Measurements from ENCODE around the gene NRXN3. TPM values are rescaled to one million over a fixed set of nuclear protein-coding genes. Genes with fewer than 3 reads are reported as not detected.

NRXN3 gene
- total and polyA plus RNA-seq, 4 donors: 0.07 to 1.2 (median 0.23) TPM

GRCh38 chr14:79270361-79270760 is 1100.2 kb downstream of the NRXN3 start:
- no peak overlapping the region for H3K9ac ChIP-seq (ENCODE audit: low read depth in 1 of 2, low read length in 2 of 2)
- H3K27me3 ChIP-seq (ENCODE audit: control insufficient read depth in 4 of 4, insufficient read depth in 4 of 4, low read length in 3 of 4): peaks cover 0 to 7% (median 0%) of the 10 kb centered on the region in 4 donors
- no peaks in the 10 kb centered on the region for H3K9me3 ChIP-seq (ENCODE audit: control insufficient read depth in 4 of 4, low read length in 3 of 4)
- H3K4me3 ChIP-seq (ENCODE audit: low read depth in 1 of 3, low read length in 3 of 3): no peak overlapping the region
- no peaks in the 10 kb centered on the region for H3K4me1 ChIP-seq (ENCODE audit: control insufficient read depth in 4 of 4, insufficient read depth in 4 of 4, low read length in 3 of 4)
- H3K27ac ChIP-seq (ENCODE audit: low read depth in 1 of 2, low read length in 2 of 2): no peak overlapping the region
- WGBS: 86% methylated on average over 3 of the region's 3 CpGs
- H3K36me3 ChIP-seq (ENCODE audit: control insufficient read depth in 4 of 4, insufficient read depth in 3 of 4, low read depth in 1 of 4, low read length in 3 of 4): no peaks in the 10 kb centered on the region
- DNase-seq (ENCODE audit: low spot score): no peak
- no peak for TF ChIP-seq SP1 (IDR thresholded peaks at IDR 0.05)
- no peak for TF ChIP-seq GABPA (IDR thresholded peaks at IDR 0.05 in 1 of 2, conservative IDR thresholded peaks at IDR 0.05 in 1 of 2)
- no peak for TF ChIP-seq HNF4G (IDR thresholded peaks at IDR 0.05)
- TF ChIP-seq REST (IDR thresholded peaks at IDR 0.05): no peak
- TF ChIP-seq YY1 (IDR thresholded peaks at IDR 0.05): no peak
- no peak for TF ChIP-seq ATF3 (IDR thresholded peaks at IDR 0.05)
- no peak for TF ChIP-seq EGR1 (IDR thresholded peaks at IDR 0.05; ENCODE audit: low read depth in 2 of 2)
- TF ChIP-seq RAD21 (IDR thresholded peaks at IDR 0.05): no peak
- TF ChIP-seq FOXA1 (IDR thresholded peaks at IDR 0.05): no peak
- no peak for TF ChIP-seq HNF4A (conservative IDR thresholded peaks at IDR 0.05)
- TF ChIP-seq ZBTB33 (IDR thresholded peaks at IDR 0.05): no peak
- TF ChIP-seq NR2F2 (IDR thresholded peaks at IDR 0.05): no peak
- no peak for TF ChIP-seq RXRA (IDR thresholded peaks at IDR 0.05)
- no peak for TF ChIP-seq MAX (IDR thresholded peaks at IDR 0.05)
- TF ChIP-seq FOXA2 (IDR thresholded peaks at IDR 0.05): no peak
- no peak for TF ChIP-seq TAF1 (conservative IDR thresholded peaks at IDR 0.05)

- H3K36me3 ChIP-seq (ENCODE audit: control insufficient read depth in 4 of 4, insufficient read depth in 3 of 4, low read depth in 1 of 4, low read length in 3 of 4): no peaks in the 10 kb centered on the region
- no peak for TF ChIP-seq GABPA (IDR thresholded peaks at IDR 0.05 in 1 of 2, conservative IDR thresholded peaks at IDR 0.05 in 1 of 2)
- no peak for TF ChIP-seq HNF4A (conservative IDR thresholded peaks at IDR 0.05)
- no peak for TF ChIP-seq CTCF (IDR thresholded peaks at IDR 0.05; ENCODE audit: low read depth, low read length, missing input control)
- no peak for TF ChIP-seq ATF3 (IDR thresholded peaks at IDR 0.05)
- no peak for TF ChIP-seq REST (IDR thresholded peaks at IDR 0.05)
- TF ChIP-seq FOXA2 (IDR thresholded peaks at IDR 0.05): no peak
- TF ChIP-seq TAF1 (conservative IDR thresholded peaks at IDR 0.05): no peak
- no peak for TF ChIP-seq EGR1 (IDR thresholded peaks at IDR 0.05; ENCODE audit: low read depth in 2 of 2)
- no peak for TF ChIP-seq FOXA1 (IDR thresholded peaks at IDR 0.05)
- no peak for TF ChIP-seq RXRA (IDR thresholded peaks at IDR 0.05)
- TF ChIP-seq HNF4G (IDR thresholded peaks at IDR 0.05): no peak
- TF ChIP-seq JUND (IDR thresholded peaks at IDR 0.05): no peak
- TF ChIP-seq NR2F2 (IDR thresholded peaks at IDR 0.05): no peak
- no peak for TF ChIP-seq RAD21 (IDR thresholded peaks at IDR 0.05)
- TF ChIP-seq YY1 (IDR thresholded peaks at IDR 0.05): no peak
- DNase-seq (ENCODE audit: low spot score): no peak
- H3K27ac ChIP-seq (ENCODE audit: low read depth in 1 of 2, low read length in 2 of 2): no peak overlapping the region
- peaks cover 0 to 3% (median 0%) of the 10 kb centered on the region in 4 donors for H3K27me3 ChIP-seq (ENCODE audit: control insufficient read depth in 4 of 4, insufficient read depth in 4 of 4, low read length in 3 of 4)
- no peak overlapping the region for H3K9ac ChIP-seq (ENCODE audit: low read depth in 1 of 2, low read length in 2 of 2)
- H3K9me3 ChIP-seq (ENCODE audit: control insufficient read depth in 4 of 4, low read length in 3 of 4): no peaks in the 10 kb centered on the region
- no peaks in the 10 kb centered on the region for H3K4me1 ChIP-seq (ENCODE audit: control insufficient read depth in 4 of 4, insufficient read depth in 4 of 4, low read length in 3 of 4)
- H3K4me3 ChIP-seq (ENCODE audit: low read depth in 1 of 3, low read length in 3 of 3): no peak overlapping the region
Measured at GRCh38 chr14:79271122-79271521, 1100.9 kb downstream of the NRXN3 start.
